Peyer's patch (tissue), 4 donors: ENCODE measurements around the gene SMIM38.

Source experiments
- CTCF ChIP-seq, 6 experiments: fragments of 450-650 bp in 4 of 6; fragments of 200-600 bp in 2 of 6; sonication (generic) in 1 of 6; IDR thresholded peaks; one replicate each; pipeline ENCODE4 v1.5.1; 2017 to 2019; ENCODE audit warnings: antibody characterized with exemption in 6 of 6, mild to moderate bottlenecking in 3 of 6, moderate library complexity in 1 of 6
- POLR2A ChIP-seq, 2 donors: fragments of 450-650 bp; IDR thresholded peaks; one replicate each; pipeline ENCODE4 v1.5.1; 2017; ENCODE audit warnings: antibody characterized with exemption in 2 of 2, mild to moderate bottlenecking in 2 of 2, moderate library complexity in 2 of 2

DNA sequence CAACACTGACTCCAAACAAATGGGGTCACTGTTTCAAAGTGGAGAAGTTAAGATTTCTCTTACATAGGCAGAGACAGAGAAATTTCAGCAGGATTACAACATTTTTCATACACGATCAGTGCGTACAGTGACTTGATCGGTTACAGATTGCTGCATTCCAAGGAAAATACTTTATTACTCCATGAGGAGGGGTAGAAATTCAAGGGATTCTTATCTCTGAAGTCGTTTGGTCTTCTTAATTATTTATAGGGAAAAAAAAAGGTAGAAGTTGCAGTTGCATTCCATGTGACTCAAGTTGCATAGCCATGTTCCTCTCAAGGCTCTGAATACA lies 10.7 kb upstream of the SMIM38 start:
- TF ChIP-seq POLR2A (IDR thresholded peaks at IDR 0.05) (no peak), CTCF (IDR thresholded peaks at IDR 0.05) (no peak)
